ENCODE results near the gene TRIM43.
"Not testable (repeated sequence)": the region's sequence is repeated elsewhere in the genome, so short reads cannot be mapped to it uniquely, and the experiment has no call there.

- not testable (repeated sequence) for TF ChIP-seq RAD21 (IDR thresholded peaks at IDR 0.05; ENCODE audit: low read length); MXI1 (IDR thresholded peaks at IDR 0.05; ENCODE audit: borderline replicate concordance, low read depth, low read length); CTCF (conservative IDR thresholded peaks at IDR 0.05; ENCODE audit: low read depth, low read length); POLR2A (IDR thresholded peaks at IDR 0.05; ENCODE audit: low read depth, low read length); RFX5 (IDR thresholded peaks at IDR 0.05; ENCODE audit: low read depth, low read length); CEBPB (IDR thresholded peaks at IDR 0.05; ENCODE audit: low read depth, low read length); CHD1 (IDR thresholded peaks at IDR 0.05; ENCODE audit: low read depth, low read length); BHLHE40 (IDR thresholded peaks at IDR 0.05; ENCODE audit: low read depth, low read length)
Observed at GRCh38 chr2:95608356-95608755, 16.6 kb downstream of the TRIM43 start.

Measured in IMR-90 (cell line).